GM12892 (cell line): ENCODE results near the gene IGSF21.

Experiments used
- POLR2A ChIP-seq: IDR thresholded peaks from 2 replicates; pipeline ENCODE4 v1.6.1; 2011; ENCODE audit warnings: low read depth, low read length, control low read depth
- TAF1 ChIP-seq: IDR thresholded peaks from 2 replicates; pipeline ENCODE4 v1.6.1; 2011; ENCODE audit warnings: low read depth, mild to moderate bottlenecking, control low read depth, low read length, borderline replicate concordance

GRCh38 chr1:18401921-18402320 is 294.3 kb downstream of the IGSF21 start:
- TF ChIP-seq TAF1 (no peak), POLR2A (no peak)
